Measurements from ENCODE around the gene MFAP3.

The MFAP3 gene

GRCh38 chr5:154090656-154091055 lies 51.9 kb downstream of the MFAP3 start:
- no peak overlapping the region for H3K4me3 ChIP-seq (ENCODE audit: low read depth, low read length)

- H3K4me3 ChIP-seq (ENCODE audit: low read depth, low read length): no peak overlapping the region
These were observed 53.8 kb downstream of the MFAP3 start for GRCh38 chr5:154092356-154093141.

GRCh38 chr5:154093142-154093532 lies 54.4 kb downstream of the MFAP3 start:
- H3K4me3 ChIP-seq (ENCODE audit: low read depth, low read length): no peak overlapping the region

GRCh38 chr5:154095904-154096303 lies 57.1 kb downstream of the MFAP3 start:
- H3K4me3 ChIP-seq (ENCODE audit: low read depth, low read length): no peak overlapping the region

- no peak overlapping the region for H3K4me3 ChIP-seq (ENCODE audit: low read depth, low read length)
These were observed 58.3 kb downstream of the MFAP3 start for GRCh38 chr5:154097031-154097430.

GRCh38 chr5:154098465-154098864 lies 59.7 kb downstream of the MFAP3 start:
- no peak overlapping the region for H3K4me3 ChIP-seq (ENCODE audit: low read depth, low read length)

GRCh38 chr5:154101184-154101583 lies 62.4 kb downstream of the MFAP3 start:
- H3K4me3 ChIP-seq (ENCODE audit: low read depth, low read length): no peak overlapping the region

- H3K4me3 ChIP-seq (ENCODE audit: low read depth, low read length): no peak overlapping the region
These were observed 64.5 kb downstream of the MFAP3 start for GRCh38 chr5:154103233-154103632.
